Liver (tissue), 3 donors: ENCODE measurements around the gene NCK1.

Experiments
- CTCF ChIP-seq: fragments of 150-350 bp; IDR thresholded peaks from 2 replicates; pipeline ENCODE4 v1.5.1; 2017; ENCODE audit warnings: improper control_type of control experiment, low read depth, low read length; ENCODE audit not compliant: missing input control
- MAX ChIP-seq: IDR thresholded peaks from 2 replicates; pipeline ENCODE4 v1.6.1; 2016; ENCODE audit warnings: antibody characterized with exemption
- TAF1 ChIP-seq: conservative IDR thresholded peaks from 2 replicates; pipeline ENCODE4 v1.6.1; 2016; ENCODE audit warnings: antibody characterized with exemption, mild to moderate bottlenecking
- donor health status: healthy.
- donor health status: healthy.

- TF ChIP-seq TAF1: no peak
- TF ChIP-seq CTCF: no peak
- TF ChIP-seq MAX: no peak
Measured at GRCh38 chr3:136929977-136930670, 68.1 kb downstream of the NCK1 start.
